DOHH2 (cell line): ENCODE data around the gene ESAM.
A peak's percentile ranks its signal among the peaks of the same experiment; 100 is the strongest.

Experiments used
- H3F3A ChIP-seq: fragments of 200-600 bp; sonication (generic), shearing (Covaris generic); 2 replicates; pipeline ENCODE4 v1.6.0; 2016; ENCODE audit warnings: antibody characterized with exemption, mild to moderate bottlenecking; ENCODE audit not compliant: control insufficient read depth, insufficient read depth
- H3K27ac ChIP-seq: fragments of 200-600 bp; sonication (generic); 2 replicates; pipeline ENCODE4 v1.5.1; 2014; ENCODE audit warnings: low read depth, mild to moderate bottlenecking, low read length, moderate library complexity
- H3K27me3 ChIP-seq: fragments of 200-600 bp; sonication (generic); 2 replicates; pipeline ENCODE4 v1.6.1; 2014; ENCODE audit warnings: mild to moderate bottlenecking, low read length, mixed read lengths; ENCODE audit not compliant: control insufficient read depth
- H3K36me3 ChIP-seq: fragments of 200-600 bp; sonication (generic); 2 replicates; pipeline ENCODE4 v1.6.1; 2014; ENCODE audit warnings: mild to moderate bottlenecking, low read length, moderate library complexity, mixed read lengths; ENCODE audit not compliant: control insufficient read depth
- H3K4me1 ChIP-seq: fragments of 200-600 bp; sonication (generic); 2 replicates; pipeline ENCODE4 v1.6.1; 2014; ENCODE audit warnings: mild to moderate bottlenecking, low read length, mixed read lengths; ENCODE audit not compliant: control insufficient read depth
- H3K4me2 ChIP-seq: fragments of 200-600 bp; sonication (generic); 2 replicates; pipeline ENCODE4 v1.6.0; 2014; ENCODE audit warnings: mild to moderate bottlenecking, low read length, moderate library complexity
- H3K4me3 ChIP-seq: fragments of 200-600 bp; sonication (generic); 2 replicates; pipeline ENCODE4 v1.5.1; 2014; ENCODE audit warnings: mild to moderate bottlenecking, low read length, mixed read lengths
- H3K79me2 ChIP-seq: fragments of 200-600 bp; sonication (generic); 2 replicates; pipeline ENCODE4 v1.6.1; 2014; ENCODE audit warnings: mild to moderate bottlenecking, low read length, mixed read lengths; ENCODE audit not compliant: control insufficient read depth
- H3K9me2 ChIP-seq: fragments of 200-600 bp; sonication (generic); replicated peaks from 2 replicates; pipeline ENCODE4 v1.6.1; 2014; ENCODE audit warnings: mild to moderate bottlenecking, low read length, mixed read lengths; ENCODE audit not compliant: control insufficient read depth
- H3K9me3 ChIP-seq: fragments of 200-600 bp; sonication (generic); 2 replicates; pipeline ENCODE4 v1.6.1; 2014; ENCODE audit warnings: antibody characterized with exemption, low read length, mixed read lengths; ENCODE audit not compliant: control insufficient read depth, insufficient read depth
- H4K20me1 ChIP-seq: fragments of 200-600 bp; sonication (generic); 2 replicates; pipeline ENCODE4 v1.6.0; 2014; ENCODE audit warnings: low read depth, mild to moderate bottlenecking, antibody characterized with exemption, low read length, moderate library complexity; ENCODE audit not compliant: control insufficient read depth, insufficient read depth
- CTCF ChIP-seq: fragments of 200-600 bp; sonication (generic); IDR thresholded peaks from one replicate; pipeline ENCODE4 v1.5.1; 2014; ENCODE audit warnings: antibody characterized with exemption, mild to moderate bottlenecking, low read depth, low read length; ENCODE audit not compliant: poor library complexity, severe bottlenecking
- EZH2phosphoT487 ChIP-seq: fragments of 200-600 bp; sonication (generic); IDR thresholded peaks from 2 replicates; pipeline ENCODE4 v1.6.1; 2017; ENCODE audit warnings: borderline replicate concordance, mild to moderate bottlenecking, antibody characterized with exemption, low read length, moderate library complexity, mixed read lengths

Gene ESAM

GRCh38 chr11:124747406-124748099, 14.5 kb downstream of the ESAM start:
- TF ChIP-seq EZH2phosphoT487 (no peak), CTCF (no peak)
- Histone ChIP-seq H3K9me3 (no peaks in the 10 kb centered on the region), H3K79me2 (no peaks in the 10 kb centered on the region; the same call in 1 of the 2 replicates), H3K27me3 (peaks cover 3% of the 10 kb centered on the region; the same call in 1 of the 2 replicates), H3K9me2 (no peaks in the 10 kb centered on the region), H4K20me1 (no peaks in the 10 kb centered on the region), H3K4me2 (peak overlapping the region; percentile 100), H3K36me3 (no peaks in the 10 kb centered on the region), H3F3A (peaks cover 7% of the 10 kb centered on the region; the same call in 1 of the 2 replicates), H3K4me3 (peak overlapping the region; percentile 85), H3K27ac (no peak overlapping the region), H3K4me1 (peaks cover 32% of the 10 kb centered on the region)

DNA sequence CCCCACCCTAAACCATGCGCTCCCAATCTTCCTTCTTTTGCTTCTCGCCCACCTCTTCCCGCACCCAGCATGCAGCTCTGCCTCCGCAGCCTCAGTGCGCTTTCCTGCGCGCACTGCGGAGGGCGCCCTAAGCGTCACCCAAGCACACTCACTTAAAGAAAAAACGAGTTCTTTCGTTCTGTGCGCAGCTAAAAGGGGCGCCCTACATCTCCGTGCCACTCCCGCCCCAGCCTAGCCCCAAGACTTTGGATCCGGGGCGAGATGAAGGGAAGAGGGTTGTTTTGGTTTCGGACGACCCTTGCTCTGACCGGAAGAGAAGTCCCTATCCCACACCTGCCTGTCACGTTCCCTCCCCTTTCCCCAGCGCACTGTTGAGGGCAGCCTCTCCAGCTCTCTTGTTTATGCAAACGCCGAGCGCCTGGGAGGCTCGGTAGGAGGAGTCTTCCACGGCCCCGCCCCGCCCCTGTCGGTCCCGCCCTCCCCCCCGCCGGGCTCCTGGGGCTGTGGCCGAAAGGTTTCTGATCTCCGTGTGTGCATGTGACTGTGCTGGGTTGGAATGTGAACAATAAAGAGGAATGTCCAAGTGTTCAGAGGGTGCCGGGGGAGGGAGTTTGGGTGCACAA, 15.4 kb downstream of the ESAM start:
- peaks cover 7% of the 10 kb centered on the region; the same call in 1 of the 2 replicates for H3F3A ChIP-seq
- peak overlapping the region; percentile 47 for H3K27ac ChIP-seq
- peaks cover 37% of the 10 kb centered on the region for H3K4me1 ChIP-seq
- no peaks in the 10 kb centered on the region for H3K36me3 ChIP-seq
- peaks cover 4% of the 10 kb centered on the region; the same call in 1 of the 2 replicates for H3K79me2 ChIP-seq
- H3K4me2 ChIP-seq: peak overlapping the region; percentile 100
- H3K9me3 ChIP-seq: no peaks in the 10 kb centered on the region
- H3K27me3 ChIP-seq: peaks cover 3% of the 10 kb centered on the region; the same call in 1 of the 2 replicates
- H4K20me1 ChIP-seq: no peaks in the 10 kb centered on the region
- H3K9me2 ChIP-seq: no peaks in the 10 kb centered on the region
- TF ChIP-seq CTCF (peak; percentile 90), EZH2phosphoT487 (no peak)
- H3K4me3 ChIP-seq: peak overlapping the region; percentile 85

- H3K27ac ChIP-seq: peak overlapping the region; percentile 47
- peaks cover 7% of the 10 kb centered on the region; the same call in 1 of the 2 replicates for H3F3A ChIP-seq
- H3K4me3 ChIP-seq: peak overlapping the region; percentile 85
- H4K20me1 ChIP-seq: no peaks in the 10 kb centered on the region
- H3K79me2 ChIP-seq: peaks cover 11% of the 10 kb centered on the region
- no peak for TF ChIP-seq EZH2phosphoT487
- TF ChIP-seq CTCF: peak; percentile 44
- H3K4me1 ChIP-seq: peaks cover 44% of the 10 kb centered on the region
- H3K9me3 ChIP-seq: no peaks in the 10 kb centered on the region
- H3K9me2 ChIP-seq: no peaks in the 10 kb centered on the region
- H3K4me2 ChIP-seq: peak overlapping the region; percentile 100
- no peaks in the 10 kb centered on the region for H3K36me3 ChIP-seq
- H3K27me3 ChIP-seq: peaks cover 3% of the 10 kb centered on the region; the same call in 1 of the 2 replicates
Observed at GRCh38 chr11:124745835-124746620, 16.1 kb downstream of the ESAM start.
